B cell (primary cell): ENCODE measurements around the gene FBF1. TPM values are rescaled to one million over a fixed set of nuclear protein-coding genes. Genes with fewer than 3 reads are reported as not detected.
A peak's percentile ranks its signal among the peaks of the same experiment; 100 is the strongest.

Source experiments
- ATAC-seq: fragments of 200-7000 bp; cut with Tn5 transposase; one replicate; pipeline ENCODE4 v1.10.0; 2021; ENCODE audit warnings: low read depth, mild to moderate bottlenecking, moderate number of reproducible peaks, moderate library complexity
- CTCF ChIA-PET: fragments of 350-600 bp; sonication (Branson Sonifier 250); formaldehyde crosslinking; loops from one replicate; lab custom pipeline; 2021; ENCODE audit warnings: antibody characterized with exemption, inconsistent platforms; lab: Charles Lee
- POLR2A ChIA-PET: fragments of 350-600 bp; sonication (Branson Sonifier 250); formaldehyde crosslinking; loops from one replicate; lab custom pipeline; 2021; ENCODE audit warnings: antibody characterized with exemption; lab: Charles Lee
- DNase-seq: peaks from one replicate; pipeline ENCODE4 v3.0.0; 2013
- H2AFZ ChIP-seq: 2 replicates; pipeline ENCODE4 v1.6.1; 2012; ENCODE audit warnings: mild to moderate bottlenecking, low read depth, low read length; ENCODE audit not compliant: insufficient read depth, poor library complexity, severe bottlenecking
- H3K27ac ChIP-seq, 2 donors: 1 replicate in 1 of 2; 2 replicates in 1 of 2; pipeline ENCODE4 v1.5.1; 2012 to 2013; ENCODE audit warnings: low read length in 2 of 2, mild to moderate bottlenecking in 2 of 2, moderate library complexity in 1 of 2
- H3K27me3 ChIP-seq, 4 experiments: fragments of 200-600 bp in 1 of 4; sonication (generic) in 1 of 4; replicated peaks in 1 of 4; 1 replicate in 2 of 4; 2 replicates in 2 of 4; pipeline versions ENCODE4 v1.6.1 to v1.7.0; 2013 to 2016; ENCODE audit warnings: low read length in 3 of 4, mild to moderate bottlenecking in 2 of 4, mixed read lengths in 1 of 4, moderate library complexity in 1 of 4; ENCODE audit not compliant: insufficient read depth in 4 of 4, control insufficient read depth in 3 of 4; ENCODE audit errors: control extremely low read depth in 1 of 4
- H3K36me3 ChIP-seq, 2 experiments: replicated peaks in 1 of 2; 1 replicate in 1 of 2; 2 replicates in 1 of 2; pipeline versions ENCODE4 v1.6.1 to v1.7.1; 2013; ENCODE audit warnings: low read length in 1 of 2; ENCODE audit not compliant: insufficient read depth in 2 of 2, control insufficient read depth in 1 of 2; ENCODE audit errors: control extremely low read depth in 1 of 2, extremely low read depth in 1 of 2
- H3K4me1 ChIP-seq, 2 donors: fragments of 200-600 bp in 1 of 2; sonication (generic) in 1 of 2; 1 replicate in 1 of 2; 2 replicates in 1 of 2; pipeline versions ENCODE4 v1.5.1 to v1.6.1; 2013 to 2017; ENCODE audit warnings: low read length in 2 of 2; ENCODE audit not compliant: control insufficient read depth in 2 of 2, insufficient read depth in 2 of 2
- H3K4me2 ChIP-seq: replicated peaks from 2 replicates; pipeline ENCODE3; 2012; ENCODE audit warnings: mild to moderate bottlenecking, low read depth, low read length; ENCODE audit not compliant: poor library complexity, severe bottlenecking
- H3K4me3 ChIP-seq, 5 experiments: fragments of 200-600 bp in 1 of 5; sonication (generic) in 1 of 5; 1 replicate in 3 of 5; 2 replicates in 2 of 5; pipeline versions ENCODE4 v1.5.1 to v1.7.0; 2011 to 2016; ENCODE audit warnings: low read length in 4 of 5, mild to moderate bottlenecking in 4 of 5, low read depth in 2 of 5, control low read depth in 1 of 5, moderate library complexity in 1 of 5; ENCODE audit not compliant: insufficient read depth in 1 of 5; ENCODE audit errors: control extremely low read depth in 1 of 5, extremely low read depth in 1 of 5
- H3K79me2 ChIP-seq: fragments of 200-600 bp; sonication (generic); one replicate; pipeline ENCODE4 v1.6.0; 2016; ENCODE audit warnings: low read length; ENCODE audit not compliant: control insufficient read depth, insufficient read depth
- H3K9ac ChIP-seq: fragments of 200-600 bp; sonication (generic); 2 replicates; pipeline ENCODE4 v1.6.1; 2017; ENCODE audit warnings: mild to moderate bottlenecking, low read length, moderate library complexity
- H3K9me3 ChIP-seq, 3 donors: one replicate each; pipeline versions ENCODE4 v1.6.1 to v1.7.1; 2013; ENCODE audit warnings: low read length in 2 of 3; ENCODE audit not compliant: control insufficient read depth in 2 of 3, insufficient read depth in 1 of 3; ENCODE audit errors: control extremely low read depth in 1 of 3
- H4K20me1 ChIP-seq: 2 replicates; pipeline ENCODE4 v1.6.0; 2012; ENCODE audit warnings: mild to moderate bottlenecking, low read length; ENCODE audit not compliant: insufficient read depth, control insufficient read depth, poor library complexity, severe bottlenecking
- H3K27ac Mint-ChIP-seq: one replicate; pipeline ENCODE4 v1.8.0; 2021; ENCODE audit warnings: mixed read lengths
- H3K27me3 Mint-ChIP-seq: one replicate; pipeline ENCODE4 v1.8.0; 2021; ENCODE audit warnings: mixed read lengths
- H3K4me1 Mint-ChIP-seq: one replicate; pipeline ENCODE4 v1.8.0; 2021; ENCODE audit warnings: mixed read lengths
- H3K4me3 Mint-ChIP-seq: one replicate; pipeline ENCODE4 v1.8.0; 2021; ENCODE audit warnings: mixed read lengths
- H3K9me3 Mint-ChIP-seq: one replicate; pipeline ENCODE4 v1.8.0; 2022; ENCODE audit warnings: mixed read lengths; ENCODE audit not compliant: insufficient read depth
- EZH2 ChIP-seq: IDR thresholded peaks from 2 replicates; pipeline ENCODE4 v1.6.1; 2012; ENCODE audit warnings: borderline replicate concordance, low read depth, mild to moderate bottlenecking, moderate library complexity, low read length; ENCODE audit not compliant: insufficient read depth, poor library complexity, severe bottlenecking
- WGBS: methylation state at CpG from one replicate; pipeline ENCODE4 v1.1.5; 2013; ENCODE audit warnings: missing lambda C conversion rate; ENCODE audit not compliant: insufficient coverage; 5-methylcytosine and 5-hydroxymethylcytosine counted together
- intact Hi-C: fragments of 100-400 bp; cut with micrococcal nuclease; formaldehyde crosslinking; loops from one replicate; pipeline ENCODE4 v1.10.0; 2022
- polyA plus RNA-seq: library from polyadenylated mRNA; depleted of rRNA; stranded (reverse); fragments of >200 nt; gene quantifications from 2 replicates; pipeline ENCODE4 v1.2.3, GENCODE V29; 2012
- total RNA-seq, 2 donors: library from RNA; stranded (reverse); fragments of 120-200 nt in 1 of 2; gene quantifications; 1 replicate in 1 of 2; 2 replicates in 1 of 2; pipeline versions ENCODE4 v1.2.3 to v1.2.4, GENCODE V29; 2013 to 2022
- TF ChIP-seq, protein P1 (sequence below): fragments of 200-600 bp; IDR thresholded peaks from one replicate; pipeline ENCODE4 v1.8.0; 2022; ENCODE audit warnings: antibody characterized with exemption, mild to moderate bottlenecking

Gene FBF1
- total and polyA plus RNA-seq, 2 donors (not counting 1 experiment from before 2014, with no cell fraction given) = 21.6 to 31.5 TPM

DNA sequence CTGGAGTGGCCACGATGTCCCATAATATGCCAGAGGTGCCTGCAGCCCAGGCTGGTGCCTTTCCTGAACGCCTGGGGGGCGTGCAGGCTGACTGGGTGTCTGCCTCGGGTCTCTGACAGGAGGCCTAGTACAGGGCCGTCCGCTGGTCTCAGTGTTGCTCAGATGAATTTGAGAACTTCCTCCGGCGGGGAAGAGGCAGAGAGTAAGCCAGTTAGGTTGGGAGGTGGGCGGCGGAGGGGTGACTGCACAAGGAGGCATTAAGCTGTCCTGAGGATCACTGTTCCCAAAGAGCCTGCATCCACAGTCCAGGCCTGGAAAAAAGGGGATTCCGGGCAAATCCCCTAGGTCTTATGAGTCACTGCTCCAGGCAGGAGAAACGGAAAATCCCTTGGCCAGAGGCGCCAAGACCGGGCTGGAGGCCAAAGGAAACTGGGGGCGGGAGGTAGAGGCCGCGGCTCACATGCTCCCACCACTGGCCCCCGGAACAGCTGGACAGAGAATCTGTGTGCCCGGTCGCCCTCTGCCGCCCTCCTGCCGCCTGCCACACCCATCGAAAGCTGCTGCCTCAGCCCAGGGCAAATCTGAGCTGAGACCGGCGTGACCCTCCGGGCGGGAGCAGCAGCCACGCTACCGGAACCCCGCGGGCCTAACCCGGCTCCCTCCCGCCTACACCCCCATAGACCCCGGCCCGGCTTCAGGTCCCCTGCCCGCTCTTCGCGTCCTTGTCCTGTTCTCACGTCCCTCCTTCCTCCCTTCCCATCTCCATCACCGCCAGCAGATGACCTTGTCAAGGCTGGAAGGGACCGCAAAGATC, 63.7 kb downstream of the FBF1 start:
- Mint-ChIP-seq H3K4me1 (peaks cover 35% of the 10 kb centered on the region), H3K27me3 (peaks cover 4% of the 10 kb centered on the region), H3K9me3 (no peaks in the 10 kb centered on the region), H3K4me3 (peak overlapping the region; percentile 90), H3K27ac (peak overlapping the region; percentile 91)
- Histone ChIP-seq H3K27ac (peak overlapping the region; percentile 44 to 55), H2AFZ (peak overlapping the region; percentile 94), H3K4me1 (peaks cover 30 to 44% of the 10 kb centered on the region in 2 donors), H4K20me1 (no peaks in the 10 kb centered on the region), H3K4me2 (peak overlapping the region; percentile 98), H3K36me3 (no peaks in the 10 kb centered on the region), H3K79me2 (no peaks in the 10 kb centered on the region), H3K4me3 (peak overlapping the region in 4 of 5 experiments; percentile 46 to 69 (median 52)), H3K9me3 (no peaks in the 10 kb centered on the region), H3K9ac (peak overlapping the region; percentile 76), H3K27me3 (peaks cover 0 to 7% (median 1%) of the 10 kb centered on the region in 4 experiments)
- WGBS = 20% methylated on average over 41 of the region's 41 CpGs
- ChIA-PET CTCF (interaction anchor here (0.6 to 5.6 kb wide), 13 partner anchors 9 to 112 kb away, joined by 3 to 52 read pairs (median 5); partner anchors contain the start of genes GALK1, TRIM65, UNC13D and UNK), POLR2A (interaction anchor here (0.7 to 3.3 kb wide), 6 partner anchors 19 to 99 kb away, joined by 3 to 24 read pairs (median 5); partner anchors contain the start of genes MRPL38, TRIM65 and WBP2)
- TF ChIP-seq EZH2 = no peak
- TF ChIP-seq, protein P1, sequence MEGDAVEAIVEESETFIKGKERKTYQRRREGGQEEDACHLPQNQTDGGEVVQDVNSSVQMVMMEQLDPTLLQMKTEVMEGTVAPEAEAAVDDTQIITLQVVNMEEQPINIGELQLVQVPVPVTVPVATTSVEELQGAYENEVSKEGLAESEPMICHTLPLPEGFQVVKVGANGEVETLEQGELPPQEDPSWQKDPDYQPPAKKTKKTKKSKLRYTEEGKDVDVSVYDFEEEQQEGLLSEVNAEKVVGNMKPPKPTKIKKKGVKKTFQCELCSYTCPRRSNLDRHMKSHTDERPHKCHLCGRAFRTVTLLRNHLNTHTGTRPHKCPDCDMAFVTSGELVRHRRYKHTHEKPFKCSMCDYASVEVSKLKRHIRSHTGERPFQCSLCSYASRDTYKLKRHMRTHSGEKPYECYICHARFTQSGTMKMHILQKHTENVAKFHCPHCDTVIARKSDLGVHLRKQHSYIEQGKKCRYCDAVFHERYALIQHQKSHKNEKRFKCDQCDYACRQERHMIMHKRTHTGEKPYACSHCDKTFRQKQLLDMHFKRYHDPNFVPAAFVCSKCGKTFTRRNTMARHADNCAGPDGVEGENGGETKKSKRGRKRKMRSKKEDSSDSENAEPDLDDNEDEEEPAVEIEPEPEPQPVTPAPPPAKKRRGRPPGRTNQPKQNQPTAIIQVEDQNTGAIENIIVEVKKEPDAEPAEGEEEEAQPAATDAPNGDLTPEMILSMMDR = no peak
- ATAC-seq (peak; percentile 15), DNase-seq (peak; percentile 51)
- intact Hi-C loops = loop anchor here (1.0 to 5.0 kb wide), 5 partner anchors 13 to 35 kb away; partner anchors contain the start of genes MRPL38, TRIM65, UNC13D and WBP2
